ENCODE results near the gene ZFYVE9. TPM values are rescaled to one million over a fixed set of nuclear protein-coding genes. Genes with fewer than 3 reads are reported as not detected.

Gene ZFYVE9
- total RNA-seq, 4 donors from 2014 or later: 29.5 to 60.4 (median 33.2) TPM

- Histone ChIP-seq H3K4me3 (no peak overlapping the region), H3K4me1 (peaks cover 5% of the 10 kb centered on the region)
Measured at GRCh38 chr1:52123622-52124021, 18.3 kb upstream of the ZFYVE9 start.

GRCh38 chr1:52125736-52126359 lies 16.0 kb upstream of the ZFYVE9 start:
- H3K27ac ChIP-seq: no peak overlapping the region
- no peak for TF ChIP-seq POLR2AphosphoS5 (IDR thresholded peaks at IDR 0.05)
- no peak for TF ChIP-seq EP300 (IDR thresholded peaks at IDR 0.05)
- no peak for TF ChIP-seq POLR2A (IDR thresholded peaks at IDR 0.05)
- TF ChIP-seq CTCF (IDR thresholded peaks at IDR 0.05): no peak
- no peaks in the 10 kb centered on the region for H3K9me3 ChIP-seq
- H3K4me3 ChIP-seq: no peak overlapping the region
- no peaks in the 10 kb centered on the region for H3K4me1 ChIP-seq
- no peaks in the 10 kb centered on the region for H3K27me3 ChIP-seq
- no peak for DNase-seq (ENCODE audit: low spot score in 2 of 2)
- H3K36me3 ChIP-seq: no peaks in the 10 kb centered on the region

More at GRCh38 chr1:52123622-52124021, 18.3 kb upstream of the ZFYVE9 start:
- Histone ChIP-seq H3K27me3 (no peaks in the 10 kb centered on the region), H3K9me3 (no peaks in the 10 kb centered on the region), H3K36me3 (no peaks in the 10 kb centered on the region), H3K27ac (no peak overlapping the region)
- WGBS: 92% methylated on average over 6 of the region's 6 CpGs
- TF ChIP-seq POLR2A (IDR thresholded peaks at IDR 0.05) (no peak), POLR2AphosphoS5 (IDR thresholded peaks at IDR 0.05) (no peak), CTCF (IDR thresholded peaks at IDR 0.05) (no peak), EP300 (IDR thresholded peaks at IDR 0.05) (no peak)
- DNase-seq (ENCODE audit: low spot score in 2 of 2): no peak

- Histone ChIP-seq H3K9me3 (no peaks in the 10 kb centered on the region), H3K4me1 (no peaks in the 10 kb centered on the region), H3K27me3 (no peaks in the 10 kb centered on the region), H3K27ac (no peak overlapping the region), H3K4me3 (no peak overlapping the region), H3K36me3 (no peaks in the 10 kb centered on the region)
- DNase-seq (ENCODE audit: low spot score in 2 of 2): no peak
- WGBS: 26% methylated on average over 5 of the region's 5 CpGs
- TF ChIP-seq POLR2AphosphoS5 (IDR thresholded peaks at IDR 0.05) (no peak), CTCF (IDR thresholded peaks at IDR 0.05) (peak in 1 of 2 donors; percentile 54)
Measured at GRCh38 chr1:52127181-52128180, 14.4 kb upstream of the ZFYVE9 start.

GRCh38 chr1:52139817-52140540 lies 1.9 kb upstream of the ZFYVE9 start:
- Histone ChIP-seq H3K4me1 (peaks cover 42% of the 10 kb centered on the region), H3K27ac (peak overlapping the region; percentile 96), H3K27me3 (no peaks in the 10 kb centered on the region), H3K9me3 (no peaks in the 10 kb centered on the region), H3K4me3 (no peak overlapping the region), H3K36me3 (no peaks in the 10 kb centered on the region)
- no peak for DNase-seq (ENCODE audit: low spot score in 2 of 2)
- WGBS: 40% methylated on average over 5 of the region's 5 CpGs
- TF ChIP-seq POLR2AphosphoS5 (IDR thresholded peaks at IDR 0.05) (peak in 2 of 3 donors; percentile 28 to 55), EP300 (IDR thresholded peaks at IDR 0.05) (no peak)

GRCh38 chr1:52140633-52141512 lies 1.0 kb upstream of the ZFYVE9 start:
- no peak for DNase-seq (ENCODE audit: low spot score in 2 of 2)
- H3K36me3 ChIP-seq: no peaks in the 10 kb centered on the region
- peak overlapping the region; percentile 85 for H3K4me3 ChIP-seq
- TF ChIP-seq POLR2AphosphoS5 (IDR thresholded peaks at IDR 0.05) (no peak), EP300 (IDR thresholded peaks at IDR 0.05) (no peak), CTCF (IDR thresholded peaks at IDR 0.05) (no peak), POLR2A (IDR thresholded peaks at IDR 0.05) (no peak)
- H3K9me3 ChIP-seq: no peaks in the 10 kb centered on the region
- H3K4me1 ChIP-seq: peaks cover 42% of the 10 kb centered on the region
- H3K27ac ChIP-seq: peak overlapping the region; percentile 96
- no peaks in the 10 kb centered on the region for H3K27me3 ChIP-seq
- WGBS: 16% methylated on average over 2 of the region's 2 CpGs

Measured in suprapubic skin (tissue), 4 donors.